ENCODE data around the gene TGFBR3.

GRCh38 chr1:91778964-91779363 lies 107.0 kb downstream of the TGFBR3 start:
- no peak for TF ChIP-seq POLR2A (IDR thresholded peaks at IDR 0.05)
- TF ChIP-seq CTCF (IDR thresholded peaks at IDR 0.05): no peak
- no peak for TF ChIP-seq EP300 (IDR thresholded peaks at IDR 0.05)
